Uterus (tissue), 2 donors: ENCODE results near the gene ARHGAP19.

Experiments
- CTCF ChIP-seq, 4 experiments: fragments of 200-600 bp in 2 of 4; fragments of 450-650 bp in 2 of 4; sonication (generic) in 2 of 4; IDR thresholded peaks; one replicate each; pipeline ENCODE4 v1.5.1; 2016 to 2019; ENCODE audit warnings: antibody characterized with exemption in 4 of 4, mild to moderate bottlenecking in 2 of 4, moderate library complexity in 1 of 4
- POLR2A ChIP-seq, 2 donors: fragments of 450-650 bp; IDR thresholded peaks; one replicate each; pipeline ENCODE4 v1.6.1; 2016; ENCODE audit warnings: antibody characterized with exemption in 2 of 2, mild to moderate bottlenecking in 1 of 2, moderate library complexity in 1 of 2

DNA sequence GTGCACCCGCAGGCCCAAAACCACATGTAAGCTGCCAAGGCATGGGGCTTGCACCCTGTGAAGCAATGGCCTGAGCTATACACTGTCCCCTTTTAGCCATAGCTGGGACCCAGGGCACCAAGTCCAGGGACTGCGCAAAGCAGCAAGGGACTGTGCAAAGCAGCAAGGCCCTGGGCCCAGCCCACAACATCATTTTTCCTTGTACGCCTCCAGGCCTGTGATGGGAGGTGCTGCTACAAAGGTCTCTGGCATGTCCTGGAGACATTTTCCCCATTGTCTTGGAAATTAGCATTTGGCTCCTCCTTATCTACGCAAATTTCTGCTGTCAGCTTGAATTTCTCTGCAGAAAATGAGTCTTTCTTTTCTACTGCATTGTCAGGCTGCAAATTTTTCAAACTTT lies 24.8 kb downstream of the ARHGAP19 start:
- TF ChIP-seq CTCF (IDR thresholded peaks at IDR 0.05) (no peak), POLR2A (IDR thresholded peaks at IDR 0.05) (no peak)
